ENCODE data around the gene ERC2. TPM values are rescaled to one million over a fixed set of nuclear protein-coding genes. Genes with fewer than 3 reads are reported as not detected.

Gene ERC2
- total RNA-seq, 1 donor from 2014 or later = 7.4 TPM

DNA sequence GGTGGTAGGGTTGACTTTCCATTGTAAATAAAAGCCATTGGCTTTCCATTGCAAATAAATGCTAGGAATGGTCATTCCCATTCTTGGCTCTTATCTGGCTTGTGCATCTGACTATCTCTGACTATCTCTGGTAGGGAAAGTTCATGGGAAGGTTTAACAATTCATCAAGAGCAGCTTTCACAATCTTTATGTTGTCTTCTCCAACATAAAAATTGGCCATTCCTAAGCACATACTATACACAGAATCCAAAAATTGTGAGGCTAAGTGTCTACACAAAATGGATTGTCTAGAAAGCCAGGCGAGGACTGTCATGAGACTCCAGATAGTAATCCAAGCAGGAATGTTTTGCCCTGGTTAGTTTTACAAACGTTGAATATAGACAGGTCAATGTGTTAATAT is 926.8 kb downstream of the ERC2 start:
- Histone ChIP-seq H3K9ac (ENCODE audit: low read length) (no peak overlapping the region), H3K27ac (ENCODE audit: low read depth, low read length) (no peak overlapping the region), H2AFZ (ENCODE audit: low read depth, low read length) (no peak overlapping the region), H3K9me3 (ENCODE audit: insufficient read depth, low read depth, low read length) (no peaks in the 10 kb centered on the region), H3K4me3 (ENCODE audit: insufficient read depth, low read depth, low read length) (no peak overlapping the region), H4K20me1 (ENCODE audit: insufficient read depth, low read length) (no peaks in the 10 kb centered on the region), H3K27me3 (ENCODE audit: insufficient read depth, low read length) (peaks cover 8% of the 10 kb centered on the region), H3K4me1 (ENCODE audit: insufficient read depth, low read length) (no peaks in the 10 kb centered on the region), H3K4me2 (ENCODE audit: low read length) (no peak overlapping the region), H3K36me3 (ENCODE audit: insufficient read depth, low read length) (no peaks in the 10 kb centered on the region), H3K79me2 (ENCODE audit: insufficient read depth, low read length) (no peaks in the 10 kb centered on the region)
- H3K4me1 Mint-ChIP-seq (ENCODE audit: low read depth, unreplicated experiment) = no peaks in the 10 kb centered on the region
- no peak overlapping the region for H3K27ac Mint-ChIP-seq (ENCODE audit: unreplicated experiment)
- DNase-seq (ENCODE audit: low read depth) (no peak), FAIRE-seq (peak; percentile 32)
- no peak overlapping the region for H3K4me3 Mint-ChIP-seq (ENCODE audit: unreplicated experiment)
- TF ChIP-seq EZH2 (IDR thresholded peaks at IDR 0.05; ENCODE audit: insufficient read depth, low read length) = no peak
- TF ChIP-seq, protein P1, sequence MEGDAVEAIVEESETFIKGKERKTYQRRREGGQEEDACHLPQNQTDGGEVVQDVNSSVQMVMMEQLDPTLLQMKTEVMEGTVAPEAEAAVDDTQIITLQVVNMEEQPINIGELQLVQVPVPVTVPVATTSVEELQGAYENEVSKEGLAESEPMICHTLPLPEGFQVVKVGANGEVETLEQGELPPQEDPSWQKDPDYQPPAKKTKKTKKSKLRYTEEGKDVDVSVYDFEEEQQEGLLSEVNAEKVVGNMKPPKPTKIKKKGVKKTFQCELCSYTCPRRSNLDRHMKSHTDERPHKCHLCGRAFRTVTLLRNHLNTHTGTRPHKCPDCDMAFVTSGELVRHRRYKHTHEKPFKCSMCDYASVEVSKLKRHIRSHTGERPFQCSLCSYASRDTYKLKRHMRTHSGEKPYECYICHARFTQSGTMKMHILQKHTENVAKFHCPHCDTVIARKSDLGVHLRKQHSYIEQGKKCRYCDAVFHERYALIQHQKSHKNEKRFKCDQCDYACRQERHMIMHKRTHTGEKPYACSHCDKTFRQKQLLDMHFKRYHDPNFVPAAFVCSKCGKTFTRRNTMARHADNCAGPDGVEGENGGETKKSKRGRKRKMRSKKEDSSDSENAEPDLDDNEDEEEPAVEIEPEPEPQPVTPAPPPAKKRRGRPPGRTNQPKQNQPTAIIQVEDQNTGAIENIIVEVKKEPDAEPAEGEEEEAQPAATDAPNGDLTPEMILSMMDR (IDR thresholded peaks at IDR 0.05; ENCODE audit: insufficient read depth, low read depth, low read length) = no peak
- peaks cover 1% of the 10 kb centered on the region for H3K36me3 Mint-ChIP-seq (ENCODE audit: low read depth, unreplicated experiment)
- peaks cover 18% of the 10 kb centered on the region for H3K27me3 Mint-ChIP-seq (ENCODE audit: low read depth, unreplicated experiment)
- H3K9me3 Mint-ChIP-seq (ENCODE audit: unreplicated experiment) = peaks cover 2% of the 10 kb centered on the region

DNA sequence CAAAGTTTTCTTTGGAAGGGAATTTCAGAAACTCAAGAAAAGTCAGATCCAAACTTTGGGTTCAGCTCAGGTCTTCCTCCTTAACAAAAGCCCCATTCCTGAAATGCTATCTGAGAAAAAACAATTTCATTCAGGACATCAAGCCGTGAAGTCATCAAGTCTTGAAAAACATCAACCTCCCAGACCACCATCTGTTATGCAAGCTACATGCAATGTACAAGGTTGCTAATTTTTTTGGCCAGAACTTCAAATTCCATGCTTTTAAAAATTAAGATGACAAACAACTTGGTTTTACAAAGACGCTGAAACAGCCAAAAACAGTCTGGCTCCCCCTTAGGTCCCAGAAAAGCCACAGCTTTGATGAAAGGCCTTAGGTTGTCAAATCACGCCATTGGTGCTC is 927.3 kb downstream of the ERC2 start:
- no peak overlapping the region for H3K9ac ChIP-seq (ENCODE audit: low read length)
- H3K4me1 ChIP-seq (ENCODE audit: insufficient read depth, low read length) = no peaks in the 10 kb centered on the region
- no peaks in the 10 kb centered on the region for H3K9me3 ChIP-seq (ENCODE audit: insufficient read depth, low read depth, low read length)
- no peaks in the 10 kb centered on the region for H3K79me2 ChIP-seq (ENCODE audit: insufficient read depth, low read length)
- Mint-ChIP-seq H3K4me3 (ENCODE audit: unreplicated experiment) (no peak overlapping the region), H3K27ac (ENCODE audit: unreplicated experiment) (no peak overlapping the region), H3K27me3 (ENCODE audit: low read depth, unreplicated experiment) (peaks cover 18% of the 10 kb centered on the region), H3K4me1 (ENCODE audit: low read depth, unreplicated experiment) (no peaks in the 10 kb centered on the region), H3K36me3 (ENCODE audit: low read depth, unreplicated experiment) (peaks cover 1% of the 10 kb centered on the region), H3K9me3 (ENCODE audit: unreplicated experiment) (peaks cover 2% of the 10 kb centered on the region)
- DNase-seq (ENCODE audit: low read depth) (no peak), FAIRE-seq (no peak)
- no peak overlapping the region for H3K4me2 ChIP-seq (ENCODE audit: low read length)
- H2AFZ ChIP-seq (ENCODE audit: low read depth, low read length) = no peak overlapping the region
- H3K27ac ChIP-seq (ENCODE audit: low read depth, low read length) = no peak overlapping the region
- peaks cover 8% of the 10 kb centered on the region for H3K27me3 ChIP-seq (ENCODE audit: insufficient read depth, low read length)
- no peaks in the 10 kb centered on the region for H3K36me3 ChIP-seq (ENCODE audit: insufficient read depth, low read length)
- no peak overlapping the region for H3K4me3 ChIP-seq (ENCODE audit: insufficient read depth, low read depth, low read length)
- no peaks in the 10 kb centered on the region for H4K20me1 ChIP-seq (ENCODE audit: insufficient read depth, low read length)
- TF ChIP-seq, protein P1 (IDR thresholded peaks at IDR 0.05; ENCODE audit: insufficient read depth, low read depth, low read length) = no peak

DNA sequence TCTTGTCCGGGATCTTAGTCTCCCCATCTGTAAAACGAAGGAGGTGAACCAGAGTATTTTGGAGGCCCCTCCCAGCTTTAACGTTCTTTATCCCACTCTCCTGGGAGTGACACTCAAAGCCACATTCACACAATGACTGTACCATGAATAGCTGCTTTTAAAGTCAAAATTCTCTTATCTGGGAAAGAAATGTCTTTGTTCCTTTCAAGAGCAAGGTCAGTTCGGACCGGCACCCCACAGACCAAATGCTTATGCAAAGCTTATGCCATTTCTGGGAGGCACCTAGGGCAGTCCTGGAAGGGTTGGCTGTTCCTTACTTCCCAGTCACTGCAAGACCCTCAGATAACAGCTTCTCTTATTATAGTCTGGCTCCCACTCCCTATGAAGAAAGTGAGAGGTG is 927.7 kb downstream of the ERC2 start:
- Histone ChIP-seq H3K27me3 (ENCODE audit: insufficient read depth, low read length) (peaks cover 8% of the 10 kb centered on the region), H3K4me1 (ENCODE audit: insufficient read depth, low read length) (no peaks in the 10 kb centered on the region), H2AFZ (ENCODE audit: low read depth, low read length) (no peak overlapping the region), H3K4me2 (ENCODE audit: low read length) (no peak overlapping the region), H3K9ac (ENCODE audit: low read length) (no peak overlapping the region), H3K36me3 (ENCODE audit: insufficient read depth, low read length) (no peaks in the 10 kb centered on the region), H3K27ac (ENCODE audit: low read depth, low read length) (no peak overlapping the region), H3K9me3 (ENCODE audit: insufficient read depth, low read depth, low read length) (no peaks in the 10 kb centered on the region), H4K20me1 (ENCODE audit: insufficient read depth, low read length) (no peaks in the 10 kb centered on the region), H3K79me2 (ENCODE audit: insufficient read depth, low read length) (no peaks in the 10 kb centered on the region), H3K4me3 (ENCODE audit: insufficient read depth, low read depth, low read length) (no peak overlapping the region)
- FAIRE-seq (no peak), DNase-seq (ENCODE audit: low read depth) (no peak)
- Mint-ChIP-seq H3K27ac (ENCODE audit: unreplicated experiment) (no peak overlapping the region), H3K9me3 (ENCODE audit: unreplicated experiment) (peaks cover 2% of the 10 kb centered on the region), H3K27me3 (ENCODE audit: low read depth, unreplicated experiment) (peaks cover 18% of the 10 kb centered on the region), H3K36me3 (ENCODE audit: low read depth, unreplicated experiment) (peaks cover 1% of the 10 kb centered on the region), H3K4me3 (ENCODE audit: unreplicated experiment) (no peak overlapping the region), H3K4me1 (ENCODE audit: low read depth, unreplicated experiment) (no peaks in the 10 kb centered on the region)
- TF ChIP-seq EZH2 (IDR thresholded peaks at IDR 0.05; ENCODE audit: insufficient read depth, low read length) = no peak
- TF ChIP-seq, protein P1 (IDR thresholded peaks at IDR 0.05; ENCODE audit: insufficient read depth, low read depth, low read length) = no peak

All from astrocyte (in vitro differentiated cells and primary cell).